ENCODE results near the gene DESI2.

- TF ChIP-seq CTCF (IDR thresholded peaks at IDR 0.05 in 4 of 5, conservative IDR thresholded peaks at IDR 0.05 in 1 of 5): no peak
- no peak for TF ChIP-seq POLR2A (IDR thresholded peaks at IDR 0.05)
Measured at GRCh38 chr1:244741692-244742091, 88.8 kb downstream of the DESI2 start.
